Right lobe of liver (tissue), 6 donors: ENCODE data around the gene ENPP7. TPM values are rescaled to one million over a fixed set of nuclear protein-coding genes. Genes with fewer than 3 reads are reported as not detected.

Experiments
- ATAC-seq, 4 donors: fragments of 200-7000 bp; cut with Tn5 transposase; one replicate each; pipeline ENCODE4 v1.9.1; 2020; ENCODE audit warnings: mild to moderate bottlenecking in 4 of 4, moderate library complexity in 4 of 4
- DNase-seq, 3 donors: peaks; one replicate each; pipeline ENCODE4 v3.0.0-alpha.2; 2020
- H3K27ac ChIP-seq, 3 donors: fragments of 200-600 bp; one replicate each; pipeline ENCODE4 v1.8.0; 2022
- H3K27me3 ChIP-seq, 2 donors: fragments of 200-600 bp; one replicate each; pipeline ENCODE4 v1.8.0; 2022
- H3K36me3 ChIP-seq, 4 donors: fragments of 200-600 bp; sonication (generic) in 1 of 4; one replicate each; pipeline versions ENCODE4 v1.5.1 to v1.8.0; 2017 to 2022; ENCODE audit warnings: control low read depth in 1 of 4
- H3K4me1 ChIP-seq, 4 donors: fragments of 200-600 bp; sonication (generic) in 1 of 4; one replicate each; pipeline versions ENCODE4 v1.5.1 to v1.8.0; 2017 to 2022; ENCODE audit warnings: control low read depth in 1 of 4
- H3K4me3 ChIP-seq, 3 donors: fragments of 200-600 bp; one replicate each; pipeline ENCODE4 v1.8.0; 2022
- H3K9me3 ChIP-seq, 4 donors: fragments of 200-600 bp; sonication (generic) in 1 of 4; one replicate each; pipeline versions ENCODE4 v1.5.1 to v1.8.0; 2017 to 2022; ENCODE audit warnings: control low read depth in 1 of 4
- CTCF ChIP-seq, 4 donors: fragments of 200-600 bp in 3 of 4; fragments of 450-650 bp in 1 of 4; IDR thresholded peaks; one replicate each; pipeline versions ENCODE4 v1.5.1 to v1.8.0; 2016 to 2022; ENCODE audit warnings: antibody characterized with exemption in 4 of 4, mild to moderate bottlenecking in 2 of 4
- POLR2A ChIP-seq: fragments of 450-650 bp; IDR thresholded peaks from one replicate; pipeline ENCODE4 v1.6.1; 2017; ENCODE audit warnings: antibody characterized with exemption, mild to moderate bottlenecking
- WGBS: methylation state at CpG from one replicate; pipeline ENCODE4 v1.1.6; 2018; ENCODE audit warnings: low coverage, low lambda C conversion rate; ENCODE audit not compliant: insufficient coverage; ENCODE audit errors: missing lambda C conversion rate; 5-methylcytosine and 5-hydroxymethylcytosine counted together
- intact Hi-C, 2 donors: fragments of 100-400 bp; cut with DNase I; formaldehyde crosslinking; loops; one replicate each; pipeline versions ENCODE4 v1.11.2 to v1.14.1; 2022
- microRNA-seq, 2 donors: library from miRNA; unstranded; fragments of <30 nt; microRNA quantifications; one replicate each; pipeline ENCODE4, GENCODE V29; 2019 to 2020
- small RNA-seq, 2 experiments: library from RNA; depleted of rRNA; stranded (forward); fragments of <200 nt; gene quantifications; one replicate each; pipeline ENCODE3, GENCODE V24; 2016
- total RNA-seq, 6 experiments: library from RNA; depleted of rRNA in 2 of 6; stranded (reverse); fragments of >200 nt in 2 of 6; fragmentation: NEBNext Ultra II Directional in 3 of 6; extraction: Animal tissue kit (Norgen Biotek cat#: 25700) in 3 of 6; gene quantifications; one replicate each; pipeline versions ENCODE4 v1.1.0 to v1.2.4, GENCODE V29; 2016 to 2023
- donor health status: DM: no; HTN: yes; CAD: no.
- donor health status: DM: no; HTN: no; CAD: no.
- donor health status: DM: no; HTN: no; CAD: no.
- donor health status: DM: no; HTN: yes; CAD: no.
- donor health status: DM: no; HTN: yes; CAD: no.

Gene ENPP7
- total RNA-seq, 6 experiments from 2014 or later, result 3.4 to 43.2 (median 17.8) TPM

GRCh38 chr17:79789943-79790804 lies 59.4 kb downstream of the ENPP7 start:
- peak; percentile 71 to 80 (median 76) for ATAC-seq

DNA sequence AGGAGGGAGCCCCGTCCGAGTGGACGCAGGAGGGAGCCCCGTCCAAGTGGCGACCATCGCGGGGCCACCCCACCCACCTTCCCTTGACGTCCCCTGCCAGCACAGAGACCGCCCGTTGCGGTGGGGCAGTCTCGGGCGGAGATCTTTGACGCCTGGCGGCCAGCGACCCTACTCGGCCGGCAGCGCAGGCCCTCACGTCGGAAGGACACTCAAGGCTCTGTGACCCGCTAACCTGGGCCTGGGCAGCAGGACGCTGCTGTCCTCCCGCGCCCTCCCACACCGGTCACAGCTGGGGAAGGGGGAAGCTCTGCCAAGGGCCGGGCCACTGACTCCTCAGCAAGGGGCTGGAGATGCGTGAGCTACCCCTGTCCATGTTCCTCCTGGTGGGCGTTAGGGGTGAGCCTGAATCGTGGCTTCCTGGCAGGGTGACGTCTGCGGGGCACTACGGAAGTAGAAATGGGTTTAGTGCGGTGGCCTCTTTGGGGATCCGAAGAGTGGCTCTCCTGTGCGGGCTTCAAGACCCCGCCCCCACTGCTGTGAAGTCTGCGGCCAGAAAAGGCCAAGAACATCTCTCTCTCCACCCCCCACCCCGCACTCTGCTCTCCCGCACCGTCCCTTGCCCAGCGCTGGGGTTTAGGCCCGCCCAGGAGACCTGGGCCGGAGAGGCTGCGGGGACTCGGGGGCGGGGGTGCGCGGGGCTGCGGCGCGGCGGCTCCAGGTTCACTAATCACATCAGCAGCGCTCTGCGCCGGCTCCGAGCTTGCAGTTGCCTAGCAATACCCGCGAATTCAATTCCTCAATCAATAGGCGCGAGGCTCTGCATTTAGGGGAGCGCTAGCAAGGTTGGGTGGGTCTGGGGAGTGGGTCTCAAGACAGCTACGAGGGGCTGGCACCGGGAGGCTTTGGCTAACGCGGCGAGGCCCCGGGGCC lies 60.3 kb downstream of the ENPP7 start:
- H3K36me3 ChIP-seq, result no peaks in the 10 kb centered on the region
- H3K27me3 ChIP-seq, result peaks cover 14 to 32% of the 10 kb centered on the region in 2 donors
- intact Hi-C loops, result no loop called here
- DNase-seq, result peak in 1 of 3 donors; percentile 27
- no peak for ATAC-seq
- WGBS, result 4% methylated on average over 20 of the region's 68 CpGs
- H3K27ac ChIP-seq, result no peak overlapping the region
- H3K4me1 ChIP-seq, result peaks cover 0 to 14% (median 5%) of the 10 kb centered on the region in 4 donors
- no peaks in the 10 kb centered on the region for H3K9me3 ChIP-seq
- TF ChIP-seq POLR2A (no peak), CTCF (IDR thresholded peaks at IDR 0.05) (no peak)
- no peak overlapping the region for H3K4me3 ChIP-seq

More at GRCh38 chr17:79789943-79790804, 59.4 kb downstream of the ENPP7 start:
- H3K4me1 ChIP-seq, result peaks cover 0 to 10% (median 3%) of the 10 kb centered on the region in 4 donors
- 8% methylated on average over 15 of the region's 74 CpGs for whole genome bisulfite sequencing
- TF ChIP-seq POLR2A (no peak), CTCF (IDR thresholded peaks at IDR 0.05) (peak; percentile 65 to 80 (median 73))
- no peaks in the 10 kb centered on the region for H3K9me3 ChIP-seq
- peak overlapping the region in 1 of 3 donors; percentile 23 for H3K4me3 ChIP-seq
- peak; percentile 60 to 75 (median 64) for DNase-seq
- H3K27ac ChIP-seq, result no peak overlapping the region
- H3K27me3 ChIP-seq, result peaks cover 14 to 32% of the 10 kb centered on the region in 2 donors
- intact Hi-C loops, result no loop called here
- H3K36me3 ChIP-seq, result no peaks in the 10 kb centered on the region

DNA sequence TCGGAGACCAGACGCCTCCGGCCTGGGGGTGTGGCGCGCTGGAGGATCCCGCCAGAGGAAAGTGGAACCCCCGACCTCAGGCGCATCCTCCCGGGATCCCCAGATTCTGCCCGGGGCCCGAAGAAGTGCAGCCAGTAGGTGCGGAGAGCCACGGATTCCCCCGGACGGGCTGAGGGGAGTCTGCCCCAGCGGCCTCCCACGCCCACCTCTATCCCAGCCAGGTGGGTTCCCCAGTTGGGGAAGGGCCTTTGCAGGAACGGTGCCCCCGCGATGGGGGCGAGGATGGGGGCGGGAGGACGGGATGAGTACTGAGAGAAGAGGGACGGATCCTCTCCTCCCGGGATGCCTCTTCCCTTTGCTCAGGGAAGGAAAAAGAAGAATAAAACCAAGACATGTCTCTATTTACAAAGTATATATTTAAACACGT lies 61.0 kb downstream of the ENPP7 start:
- WGBS, result 4% methylated on average over 17 of the region's 26 CpGs
- H3K4me1 ChIP-seq, result peaks cover 0 to 17% (median 7%) of the 10 kb centered on the region in 4 donors
- peaks cover 14 to 32% of the 10 kb centered on the region in 2 donors for H3K27me3 ChIP-seq
- TF ChIP-seq CTCF (IDR thresholded peaks at IDR 0.05) (no peak), POLR2A (no peak)
- H3K9me3 ChIP-seq, result no peaks in the 10 kb centered on the region
- H3K36me3 ChIP-seq, result no peaks in the 10 kb centered on the region
- no peak overlapping the region for H3K27ac ChIP-seq
- no peak for ATAC-seq
- H3K4me3 ChIP-seq, result no peak overlapping the region
- intact Hi-C loops, result no loop called here
- no peak for DNase-seq

Small RNA genes lying within 50 kb of the gene (microRNA-seq; reads per million reads assigned to microRNA genes)
- 0 to 0.58 reads per million in 2 donors for gene MIR4739

Small RNA genes lying within 50 kb of the gene (small RNA-seq; reads per million reads assigned to genes)
- gene MIR4739, result 0 reads per million in 2 experiments

Other genes starting within 250 kb of the ENPP7 start
- not detected for gene RBFOX3, start 119.9 kb upstream of the ENPP7 start, total RNA-seq
- 1 to 10 TPM in 3 of 6 experiments, under 1 TPM in 3; 0.33 to 3.5 (median 1.1) TPM for gene CBX2, start 47.2 kb downstream of the ENPP7 start, total RNA-seq
- gene CBX8, start 66.1 kb downstream of the ENPP7 start, total RNA-seq, result 1 to 10 TPM; 1.2 to 4.7 (median 2.0) TPM
- gene CBX4, start 108.5 kb downstream of the ENPP7 start, total RNA-seq, result 10 to 100 TPM in 5 of 6 experiments, 1 to 10 TPM in 1; 8.9 to 21.9 (median 15.1) TPM